NCI-H446 treated with DMSO at 0.1 percent for 48 hours (cell line): ENCODE data around the gene TYMS.
A peak's percentile ranks its signal among the peaks of the same experiment; 100 is the strongest.

ENCODE experiments used
- DNase-seq: peaks from one replicate; lab custom pipeline; 2025; lab: John Stamatoyannopoulos, UW

TYMS gene

DNA sequence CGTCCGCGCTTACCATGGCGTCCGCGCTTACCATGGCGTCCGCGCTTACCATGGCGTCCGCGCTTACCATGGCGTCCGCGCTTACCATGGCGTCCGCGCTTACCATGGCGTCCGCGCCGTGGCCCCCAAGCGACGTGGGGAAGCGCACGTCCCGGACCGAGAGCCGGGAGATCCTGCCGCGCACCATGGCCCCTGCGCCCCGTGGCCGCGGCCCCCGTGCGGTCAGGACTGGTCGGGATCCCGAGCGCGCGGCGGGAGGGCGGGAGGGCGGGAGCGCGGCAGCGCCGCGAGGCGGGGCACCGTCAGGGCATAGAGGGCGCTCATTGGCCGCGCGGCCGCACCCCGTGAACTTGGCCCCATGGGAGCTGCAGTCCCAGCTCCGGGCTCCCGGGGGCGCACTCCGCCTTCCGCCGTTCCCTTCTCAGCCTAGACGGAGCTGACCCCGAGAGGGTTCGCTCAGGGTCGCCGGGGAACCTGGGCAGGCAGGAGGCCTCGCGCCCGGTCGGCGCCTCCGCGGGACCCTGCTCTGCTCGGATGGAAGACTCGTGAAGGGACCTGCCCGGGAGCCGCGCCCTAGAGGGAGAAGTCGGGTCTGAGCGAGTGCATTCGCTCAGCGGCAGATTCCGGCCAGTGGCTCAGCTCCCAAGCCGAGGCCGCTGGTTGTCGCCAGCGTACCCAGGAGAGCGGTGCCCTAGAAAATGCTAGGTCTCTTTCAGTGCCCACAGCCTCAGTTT is 55.1 kb downstream of the TYMS start, which contains the start of gene ENOSF1:
Gene ENOSF1 (minus strand): TSS at position 230 of the 734 bp plus-strand sequence. CDS start 43 bp downstream, at position 187.
- DNase-seq = peak; percentile 34

- no peak for DNase-seq
These were observed 55.7 kb downstream of the TYMS start for GRCh38 chr18:713135-713490.

GRCh38 chr18:715626-716025 is 58.2 kb downstream of the TYMS start:
- no peak for DNase-seq

DNA sequence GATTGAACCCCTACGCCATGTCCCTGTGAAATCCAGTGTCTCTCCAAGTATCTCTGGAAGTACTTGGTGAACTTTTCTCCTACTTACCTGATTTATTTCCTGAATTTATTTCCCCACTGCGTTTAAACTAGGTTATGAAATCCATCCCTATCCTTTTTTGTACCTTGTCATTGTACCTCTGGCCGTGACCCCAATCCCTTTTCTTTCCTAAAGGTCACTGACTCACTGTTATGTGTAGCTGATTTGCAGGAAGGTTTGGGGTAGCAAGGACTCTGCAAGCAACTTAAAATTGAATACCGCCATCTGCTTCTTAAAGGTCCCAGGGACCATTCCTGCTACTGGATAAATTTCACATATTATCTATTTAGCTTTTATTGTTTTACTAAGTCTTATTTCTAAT is 59.5 kb downstream of the TYMS start:
- DNase-seq = no peak
